HCT116 (cell line): ENCODE measurements around the gene RAI1. TPM values are rescaled to one million over a fixed set of nuclear protein-coding genes. Genes with fewer than 3 reads are reported as not detected.

Experiments used
- ATAC-seq: fragments of 200-7000 bp; cut with Tn5 transposase; 2 replicates; pipeline ENCODE4 v1.9.1; 2020; ENCODE audit warnings: mild to moderate bottlenecking, moderate library complexity
- BruUV-seq: library from RNA; stranded (reverse); fragments of 400-500 nt; replicated peaks from 2 replicates; lab custom pipeline; 2021; lab: Mats Ljungman, UMichigan
- CTCF ChIA-PET: fragments of 300-600 bp; sonication (Branson Sonifier 250); formaldehyde crosslinking; loops from one replicate; lab custom pipeline; 2021; ENCODE audit warnings: antibody characterized with exemption; lab: Charles Lee
- POLR2A ChIA-PET: fragments of 300-600, 350-600 bp; sonication (Branson Sonifier 250); formaldehyde crosslinking; loops from one replicate; lab custom pipeline; 2021; ENCODE audit warnings: antibody characterized with exemption; lab: Charles Lee
- RAD21 ChIA-PET, 2 experiments: fragments of 300-600 bp; sonication (Branson Sonifier 250); formaldehyde crosslinking; loops; one replicate each; lab custom pipeline; 2023; ENCODE audit warnings: low total read pairs in 2 of 2; ENCODE audit not compliant: uncharacterized antibody in 2 of 2, unreplicated experiment in 2 of 2, low non-redundant PET in 1 of 2; lab: Charles Lee
- DNase-seq: peaks from one replicate; pipeline ENCODE4 v3.0.0-alpha.2; 2010; ENCODE audit warnings: low read depth, low spot score
- H2AFZ ChIP-seq: fragments of 200-600 bp; shearing (Covaris generic), sonication (generic); 2 replicates; pipeline ENCODE4 v1.6.1; 2017; ENCODE audit warnings: low read depth, mixed run types, mixed read lengths, antibody characterized with exemption, low read length; ENCODE audit not compliant: poor library complexity, severe bottlenecking
- H3K27ac ChIP-seq: 2 replicates; pipeline ENCODE4 v1.5.1; 2012; ENCODE audit warnings: low read depth, low read length
- H3K27me3 ChIP-seq: fragments of 200-600 bp; sonication (generic); 2 replicates; pipeline ENCODE4 v1.6.1; 2016; ENCODE audit warnings: mixed run types, low read length, mixed read lengths; ENCODE audit not compliant: insufficient read depth
- H3K36me3 ChIP-seq, 2 experiments: fragments of 200-500 bp in 1 of 2; fragments of 200-600 bp in 1 of 2; sonication (Bioruptor generic) in 1 of 2; sonication (generic) in 1 of 2; 2 replicates each; pipeline versions ENCODE4 v1.5.1 to v1.6.1; 2014 to 2016; ENCODE audit warnings: low read length in 2 of 2, inconsistent platforms in 1 of 2, mixed read lengths in 1 of 2, mixed run types in 1 of 2; ENCODE audit not compliant: insufficient read depth in 2 of 2, control insufficient read depth in 1 of 2
- H3K4me1 ChIP-seq, 2 experiments: fragments of 200-600 bp in 1 of 2; sonication (generic) in 1 of 2; 2 replicates each; pipeline versions ENCODE4 v1.5.1 to v1.6.1; 2012 to 2017; ENCODE audit warnings: low read length in 2 of 2, inconsistent platforms in 1 of 2, mild to moderate bottlenecking in 1 of 2, mixed read lengths in 1 of 2, mixed run types in 1 of 2, moderate library complexity in 1 of 2; ENCODE audit not compliant: insufficient read depth in 2 of 2, control insufficient read depth in 1 of 2
- H3K4me2 ChIP-seq: fragments of 200-600 bp; sonication (generic); 2 replicates; pipeline ENCODE4 v1.6.1; 2017; ENCODE audit warnings: mixed run types, low read length, mixed read lengths
- H3K4me3 ChIP-seq, 2 experiments: fragments of 200-600 bp in 1 of 2; sonication (generic) in 1 of 2; replicated peaks in 1 of 2; 2 replicates each; pipeline ENCODE4 v1.5.1; 2011 to 2016; ENCODE audit warnings: low read length in 2 of 2, control low read depth in 1 of 2, low read depth in 1 of 2, mild to moderate bottlenecking in 1 of 2, mixed read lengths in 1 of 2, mixed run types in 1 of 2
- H3K79me2 ChIP-seq: fragments of 200-600 bp; sonication (generic); 2 replicates; pipeline ENCODE4 v1.6.1; 2017; ENCODE audit warnings: mild to moderate bottlenecking, mixed run types, low read length, moderate library complexity, mixed read lengths; ENCODE audit not compliant: insufficient read depth
- H3K9ac ChIP-seq: fragments of 200-600 bp; sonication (generic); 2 replicates; pipeline ENCODE4 v1.6.1; 2016; ENCODE audit warnings: low read length, mixed read lengths
- H3K9me2 ChIP-seq: fragments of 200-600 bp; sonication (generic), shearing (Covaris generic); 2 replicates; pipeline ENCODE4 v1.6.1; 2017; ENCODE audit warnings: mixed run types, mild to moderate bottlenecking, moderate library complexity; ENCODE audit not compliant: insufficient read depth
- H3K9me3 ChIP-seq, 2 experiments: fragments of 200-500 bp in 1 of 2; fragments of 200-600 bp in 1 of 2; sonication (Bioruptor generic) in 1 of 2; sonication (generic) in 1 of 2; 2 replicates each; pipeline ENCODE4 v1.6.1; 2014 to 2017; ENCODE audit warnings: low read length in 2 of 2, mixed read lengths in 2 of 2, inconsistent platforms in 1 of 2, low read depth in 1 of 2, mild to moderate bottlenecking in 1 of 2, mixed run types in 1 of 2, moderate library complexity in 1 of 2; ENCODE audit not compliant: control insufficient read depth in 1 of 2, insufficient read depth in 1 of 2
- H4K20me1 ChIP-seq: fragments of 200-600 bp; sonication (generic), shearing (Covaris generic); 2 replicates; pipeline ENCODE4 v1.6.1; 2017; ENCODE audit warnings: mixed run types, mild to moderate bottlenecking, moderate library complexity; ENCODE audit not compliant: insufficient read depth
- ATF3 ChIP-seq: IDR thresholded peaks from 2 replicates; pipeline ENCODE4 v1.6.1; 2012
- CBX3 ChIP-seq: IDR thresholded peaks from 2 replicates; pipeline ENCODE4 v1.6.1; 2012; ENCODE audit warnings: low read depth
- CEBPB ChIP-seq: IDR thresholded peaks from 2 replicates; pipeline ENCODE4 v1.6.1; 2012; ENCODE audit warnings: low read depth
- EGR1 ChIP-seq: IDR thresholded peaks from 2 replicates; pipeline ENCODE4 v1.6.1; 2012; ENCODE audit warnings: low read depth
- ELF1 ChIP-seq: IDR thresholded peaks from 2 replicates; pipeline ENCODE4 v1.6.1; 2012; ENCODE audit warnings: low read depth, borderline replicate concordance
- EZH2phosphoT487 ChIP-seq: fragments of 200-600 bp; IDR thresholded peaks from 2 replicates; pipeline ENCODE4 v1.6.1; 2018; ENCODE audit warnings: antibody characterized with exemption, borderline replicate concordance
- FOSL1 ChIP-seq: IDR thresholded peaks from 2 replicates; pipeline ENCODE4 v1.6.1; 2012; ENCODE audit warnings: low read depth
- JUND ChIP-seq: IDR thresholded peaks from 2 replicates; pipeline ENCODE4 v1.6.1; 2012
- MAX ChIP-seq: IDR thresholded peaks from 2 replicates; pipeline ENCODE4 v1.6.1; 2012
- POLR2A ChIP-seq: IDR thresholded peaks from 2 replicates; pipeline ENCODE4 v1.7.0; 2011; ENCODE audit warnings: borderline replicate concordance; ENCODE audit not compliant: insufficient read depth, insufficient read length; ENCODE audit errors: extremely low read depth
- POLR2AphosphoS5 ChIP-seq: IDR thresholded peaks from 2 replicates; pipeline ENCODE4 v1.6.1; 2011; ENCODE audit warnings: mild to moderate bottlenecking, low read depth, low read length, moderate library complexity
- SIN3A ChIP-seq: IDR thresholded peaks from 2 replicates; pipeline ENCODE4 v1.6.1; 2012; ENCODE audit warnings: low read depth
- SP1 ChIP-seq: IDR thresholded peaks from 2 replicates; pipeline ENCODE4 v1.6.1; 2012; ENCODE audit warnings: low read depth
- TCF7L2 ChIP-seq: IDR thresholded peaks from 2 replicates; pipeline ENCODE4 v1.7.0; 2011; ENCODE audit warnings: borderline replicate concordance, inconsistent platforms; ENCODE audit not compliant: insufficient read depth, insufficient read length; ENCODE audit errors: extremely low read depth
- YY1 ChIP-seq: IDR thresholded peaks from 2 replicates; pipeline ENCODE4 v1.6.1; 2011; ENCODE audit warnings: low read length, low read depth, moderate library complexity, mild to moderate bottlenecking; ENCODE audit not compliant: insufficient replicate concordance; ENCODE audit errors: extremely low read depth
- ZFX ChIP-seq: fragments of 450-650 bp; IDR thresholded peaks from 2 replicates; pipeline ENCODE4 v1.6.1; 2017
- ZNF274 ChIP-seq: fragments of 200-500 bp; sonication (Bioruptor generic); IDR thresholded peaks from 2 replicates; pipeline ENCODE4 v1.6.1; 2014; ENCODE audit warnings: mild to moderate bottlenecking, low read depth, low read length, inconsistent platforms
- intact Hi-C: fragments of 100-400 bp; cut with micrococcal nuclease; formaldehyde crosslinking; loops from 2 replicates; pipeline ENCODE4 v1.10.0; 2022
- total RNA-seq: library from RNA; stranded (reverse); gene quantifications from one replicate; pipeline ENCODE4 v1.2.1, GENCODE V29; 2021; ENCODE audit not compliant: unreplicated experiment
- TF ChIP-seq, protein P1 (sequence below): IDR thresholded peaks from 2 replicates; pipeline ENCODE4 v1.6.1; 2011; ENCODE audit warnings: mild to moderate bottlenecking, low read length, moderate library complexity; ENCODE audit not compliant: insufficient replicate concordance; ENCODE audit errors: extremely low read depth
- TF ChIP-seq, protein P2 (sequence below): IDR thresholded peaks from 2 replicates; pipeline ENCODE4 v1.6.1; 2012; ENCODE audit warnings: low read depth

RAI1 gene
- total RNA-seq, 1 experiment from 2014 or later = 38.5 TPM

GRCh38 chr17:17724307-17725010, 43.2 kb downstream of the RAI1 start:
- Histone ChIP-seq H3K79me2 (peaks cover 49% of the 10 kb centered on the region), H3K4me1 (peaks cover 25 to 46% of the 10 kb centered on the region in 2 experiments), H4K20me1 (peaks cover 2% of the 10 kb centered on the region; the same call in 1 of the 2 replicates), H3K9ac (no peak overlapping the region)
- ATAC-seq = no peak
- RAD21 ChIA-PET = no interaction called here
- intact Hi-C loops = no loop called here
- DNase-seq = no peak
- POLR2A ChIA-PET = no interaction called here
- BruUV-seq = no TSS peak
- TF ChIP-seq JUND = no peak
- TF ChIP-seq FOSL1 = no peak
- TF ChIP-seq, protein P1, sequence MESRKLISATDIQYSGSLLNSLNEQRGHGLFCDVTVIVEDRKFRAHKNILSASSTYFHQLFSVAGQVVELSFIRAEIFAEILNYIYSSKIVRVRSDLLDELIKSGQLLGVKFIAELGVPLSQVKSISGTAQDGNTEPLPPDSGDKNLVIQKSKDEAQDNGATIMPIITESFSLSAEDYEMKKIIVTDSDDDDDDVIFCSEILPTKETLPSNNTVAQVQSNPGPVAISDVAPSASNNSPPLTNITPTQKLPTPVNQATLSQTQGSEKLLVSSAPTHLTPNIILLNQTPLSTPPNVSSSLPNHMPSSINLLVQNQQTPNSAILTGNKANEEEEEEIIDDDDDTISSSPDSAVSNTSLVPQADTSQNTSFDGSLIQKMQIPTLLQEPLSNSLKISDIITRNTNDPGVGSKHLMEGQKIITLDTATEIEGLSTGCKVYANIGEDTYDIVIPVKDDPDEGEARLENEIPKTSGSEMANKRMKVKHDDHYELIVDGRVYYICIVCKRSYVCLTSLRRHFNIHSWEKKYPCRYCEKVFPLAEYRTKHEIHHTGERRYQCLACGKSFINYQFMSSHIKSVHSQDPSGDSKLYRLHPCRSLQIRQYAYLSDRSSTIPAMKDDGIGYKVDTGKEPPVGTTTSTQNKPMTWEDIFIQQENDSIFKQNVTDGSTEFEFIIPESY = no peak
- no peak for TF ChIP-seq CBX3
- no peak for TF ChIP-seq ZNF274
- TF ChIP-seq ATF3 = no peak
- TF ChIP-seq SIN3A = no peak
- no peak for TF ChIP-seq POLR2AphosphoS5
- no peak for TF ChIP-seq EGR1
- no peak for TF ChIP-seq ELF1
- TF ChIP-seq TCF7L2 = no peak
- TF ChIP-seq EZH2phosphoT487 = no peak
- no peak for TF ChIP-seq MAX
- no peak for TF ChIP-seq SP1
- no peak for TF ChIP-seq POLR2A
- no peak for TF ChIP-seq CEBPB
- TF ChIP-seq, protein P2, sequence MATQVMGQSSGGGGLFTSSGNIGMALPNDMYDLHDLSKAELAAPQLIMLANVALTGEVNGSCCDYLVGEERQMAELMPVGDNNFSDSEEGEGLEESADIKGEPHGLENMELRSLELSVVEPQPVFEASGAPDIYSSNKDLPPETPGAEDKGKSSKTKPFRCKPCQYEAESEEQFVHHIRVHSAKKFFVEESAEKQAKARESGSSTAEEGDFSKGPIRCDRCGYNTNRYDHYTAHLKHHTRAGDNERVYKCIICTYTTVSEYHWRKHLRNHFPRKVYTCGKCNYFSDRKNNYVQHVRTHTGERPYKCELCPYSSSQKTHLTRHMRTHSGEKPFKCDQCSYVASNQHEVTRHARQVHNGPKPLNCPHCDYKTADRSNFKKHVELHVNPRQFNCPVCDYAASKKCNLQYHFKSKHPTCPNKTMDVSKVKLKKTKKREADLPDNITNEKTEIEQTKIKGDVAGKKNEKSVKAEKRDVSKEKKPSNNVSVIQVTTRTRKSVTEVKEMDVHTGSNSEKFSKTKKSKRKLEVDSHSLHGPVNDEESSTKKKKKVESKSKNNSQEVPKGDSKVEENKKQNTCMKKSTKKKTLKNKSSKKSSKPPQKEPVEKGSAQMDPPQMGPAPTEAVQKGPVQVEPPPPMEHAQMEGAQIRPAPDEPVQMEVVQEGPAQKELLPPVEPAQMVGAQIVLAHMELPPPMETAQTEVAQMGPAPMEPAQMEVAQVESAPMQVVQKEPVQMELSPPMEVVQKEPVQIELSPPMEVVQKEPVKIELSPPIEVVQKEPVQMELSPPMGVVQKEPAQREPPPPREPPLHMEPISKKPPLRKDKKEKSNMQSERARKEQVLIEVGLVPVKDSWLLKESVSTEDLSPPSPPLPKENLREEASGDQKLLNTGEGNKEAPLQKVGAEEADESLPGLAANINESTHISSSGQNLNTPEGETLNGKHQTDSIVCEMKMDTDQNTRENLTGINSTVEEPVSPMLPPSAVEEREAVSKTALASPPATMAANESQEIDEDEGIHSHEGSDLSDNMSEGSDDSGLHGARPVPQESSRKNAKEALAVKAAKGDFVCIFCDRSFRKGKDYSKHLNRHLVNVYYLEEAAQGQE = no peak
- no peak for TF ChIP-seq ZFX
- no peak for TF ChIP-seq YY1
- TF ChIP-seq, all 23 proteins: peak for 0
- Histone ChIP-seq H3K4me3 (no peak overlapping the region), H3K4me2 (no peak overlapping the region), H3K9me3 (no peaks in the 10 kb centered on the region), H3K36me3 (no peaks in the 10 kb centered on the region), H3K27me3 (no peaks in the 10 kb centered on the region), H3K9me2 (no peaks in the 10 kb centered on the region), H3K27ac (no peak overlapping the region), H2AFZ (no peak overlapping the region)
- CTCF ChIA-PET = no interaction called here
